Neutrophil (primary cell): ENCODE data around the gene MRNIP.
"Not testable (repeated sequence)": the region's sequence is repeated elsewhere in the genome, so short reads cannot be mapped to it uniquely, and the experiment has no call there.

Source experiments
- H3K27ac ChIP-seq: fragments of 200-600 bp; sonication (generic); 2 replicates; pipeline ENCODE4 v1.5.1; 2016; ENCODE audit warnings: mild to moderate bottlenecking, moderate library complexity
- H3K27me3 ChIP-seq: fragments of 200-600 bp; sonication (generic); 2 replicates; pipeline ENCODE4 v1.6.0; 2016; ENCODE audit warnings: mild to moderate bottlenecking
- H3K36me3 ChIP-seq: fragments of 200-600 bp; sonication (generic); 2 replicates; pipeline ENCODE4 v1.5.1; 2017
- H3K4me1 ChIP-seq, 2 experiments: fragments of 200-600 bp in 1 of 2; sonication (generic) in 1 of 2; 1 replicate in 1 of 2; 2 replicates in 1 of 2; pipeline versions ENCODE4 v1.5.1 to v1.6.1; 2013 to 2016; ENCODE audit warnings: low read depth in 1 of 2, low read length in 1 of 2, mild to moderate bottlenecking in 1 of 2, moderate library complexity in 1 of 2; ENCODE audit not compliant: control insufficient read depth in 1 of 2, insufficient read depth in 1 of 2
- H3K4me3 ChIP-seq, 2 experiments: fragments of 200-600 bp in 1 of 2; sonication (generic) in 1 of 2; 1 replicate in 1 of 2; 2 replicates in 1 of 2; pipeline ENCODE4 v1.5.1; 2013 to 2016; ENCODE audit warnings: low read depth in 1 of 2, low read length in 1 of 2, mild to moderate bottlenecking in 1 of 2, moderate library complexity in 1 of 2
- H3K9me3 ChIP-seq: fragments of 200-600 bp; sonication (generic); 2 replicates; pipeline ENCODE4 v1.5.1; 2016
- CTCF ChIP-seq: fragments of 200-600 bp; sonication (generic); IDR thresholded peaks from 2 replicates; pipeline ENCODE4 v1.5.1; 2016; ENCODE audit warnings: antibody characterized with exemption

MRNIP gene

DNA sequence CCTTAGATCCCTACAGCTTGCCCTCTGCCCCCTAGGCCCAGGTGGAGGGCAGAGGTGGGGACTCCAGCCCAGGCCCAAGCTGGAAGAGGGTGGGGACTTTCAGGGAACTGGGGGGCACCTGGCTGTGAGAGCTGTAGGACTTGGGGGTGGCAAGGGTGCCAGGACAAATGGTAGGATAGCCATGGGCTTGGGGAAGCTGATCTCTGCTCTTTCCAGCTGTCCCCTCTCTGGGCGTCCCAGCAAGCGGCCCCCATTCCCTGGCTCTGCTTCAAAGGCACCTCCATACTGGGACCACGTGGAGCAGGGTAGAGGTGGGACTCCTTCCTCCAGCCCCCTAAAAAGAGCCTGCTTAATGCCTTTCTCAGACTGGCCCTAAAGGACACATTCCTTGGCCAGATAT is 64.4 kb downstream of the MRNIP start:
- H3K4me1 ChIP-seq: peaks cover 42 to 51% of the 10 kb centered on the region in 2 experiments
- no peak overlapping the region for H3K27ac ChIP-seq
- no peaks in the 10 kb centered on the region for H3K9me3 ChIP-seq
- H3K27me3 ChIP-seq: no peaks in the 10 kb centered on the region
- TF ChIP-seq CTCF: no peak
- peaks cover 22% of the 10 kb centered on the region for H3K36me3 ChIP-seq
- no peak overlapping the region for H3K4me3 ChIP-seq

GRCh38 chr5:179793468-179794139 is 65.0 kb downstream of the MRNIP start, which contains the start of gene LTC4S:
Gene LTC4S (plus strand): TSS chr5:179793986. CDS start chr5:179794081, 95 bp downstream.
- Histone ChIP-seq H3K27ac (peak within 1 kb of the TSS; percentile 39), H3K4me3 (no peak within 1 kb of the TSS)

GRCh38 chr5:179792612-179793467 is 65.8 kb downstream of the MRNIP start:
- Histone ChIP-seq H3K4me1 (peaks cover 42 to 51% of the 10 kb centered on the region in 2 experiments), H3K27me3 (no peaks in the 10 kb centered on the region), H3K36me3 (peaks cover 8% of the 10 kb centered on the region), H3K9me3 (no peaks in the 10 kb centered on the region), H3K27ac (peak overlapping the region; percentile 39), H3K4me3 (no peak overlapping the region)
- TF ChIP-seq CTCF: no peak

More at GRCh38 chr5:179793468-179794139, 65.0 kb downstream of the MRNIP start, which contains the start of gene LTC4S:
- no peak for TF ChIP-seq CTCF
- H3K27me3 ChIP-seq: no peaks in the 10 kb centered on the region
- no peaks in the 10 kb centered on the region for H3K9me3 ChIP-seq
- H3K36me3 ChIP-seq: peaks cover 16% of the 10 kb centered on the region
- H3K4me1 ChIP-seq: peaks cover 42 to 51% of the 10 kb centered on the region in 2 experiments

DNA sequence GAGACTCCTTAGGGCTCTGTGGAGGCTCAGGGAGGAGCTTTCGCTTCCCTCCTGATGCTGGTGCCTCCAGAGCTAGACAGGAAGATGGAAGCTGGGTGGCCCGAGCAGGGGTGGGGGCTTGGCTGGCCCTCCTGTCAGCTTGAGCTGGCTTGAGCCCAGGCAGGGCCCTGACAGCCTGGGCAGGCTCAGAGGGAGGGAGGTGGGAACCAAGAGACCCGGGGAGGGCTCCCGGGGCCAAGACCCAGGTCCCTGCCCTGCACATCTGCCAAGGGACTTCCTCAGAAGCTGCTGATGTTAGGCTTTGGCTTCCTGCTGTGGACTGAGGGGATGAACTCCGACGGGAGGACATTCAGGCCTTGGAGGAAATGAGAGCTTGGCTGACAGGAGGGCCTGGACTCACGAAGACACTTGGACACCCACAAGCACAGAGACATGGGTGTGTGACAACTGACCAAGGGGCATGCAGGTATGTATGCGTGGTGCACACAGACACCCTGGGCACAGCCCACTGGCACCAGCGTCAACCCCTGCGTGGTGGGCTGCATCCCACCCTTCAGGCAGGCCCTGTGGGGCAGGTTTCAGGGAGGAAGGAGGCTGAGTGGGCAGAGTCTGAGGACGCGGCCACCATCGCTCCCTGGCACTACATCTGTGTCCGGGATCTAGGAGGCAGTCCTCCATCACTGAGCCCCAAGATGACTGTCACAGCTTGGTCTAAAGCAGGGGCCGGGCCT is 66.6 kb downstream of the MRNIP start:
- TF ChIP-seq CTCF: no peak
- no peak overlapping the region for H3K4me3 ChIP-seq
- peaks cover under 1% of the 10 kb centered on the region for H3K36me3 ChIP-seq
- no peaks in the 10 kb centered on the region for H3K9me3 ChIP-seq
- no peaks in the 10 kb centered on the region for H3K27me3 ChIP-seq
- H3K4me1 ChIP-seq: peaks cover 42 to 51% of the 10 kb centered on the region in 2 experiments
- H3K27ac ChIP-seq: peak overlapping the region; percentile 39

DNA sequence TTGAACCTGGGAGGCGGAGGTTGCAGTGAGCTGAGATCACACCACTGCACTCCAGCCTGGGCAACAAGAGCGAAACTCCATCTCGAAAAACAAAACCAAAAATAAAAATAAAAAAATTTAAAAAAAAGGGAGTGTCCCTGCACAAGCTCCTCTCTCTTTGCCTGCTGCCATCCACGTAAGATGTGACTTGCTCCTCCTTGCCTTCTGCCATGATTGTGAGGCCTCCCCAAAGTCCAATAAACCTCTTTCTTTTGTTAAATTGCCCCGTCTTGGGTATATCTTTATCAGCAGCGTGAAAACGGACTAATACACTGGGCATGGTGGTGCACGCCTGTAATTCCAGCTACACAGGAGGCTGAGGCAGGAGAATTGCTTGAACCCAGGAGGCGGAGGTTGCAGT is 69.3 kb downstream of the MRNIP start:
- not testable (repeated sequence) for H3K9me3 ChIP-seq, H3K36me3 ChIP-seq, H3K27me3 ChIP-seq, H3K27ac ChIP-seq, H3K4me3 ChIP-seq
- H3K4me1 ChIP-seq: peaks cover 26 to 32% of the 10 kb centered on the region in 2 experiments
